ENCODE data around the gene RPGRIP1L. TPM values are rescaled to one million over a fixed set of nuclear protein-coding genes. Genes with fewer than 3 reads are reported as not detected.

RPGRIP1L gene
- total RNA-seq, 3 donors from 2014 or later (not counting 1 experiment from before 2014, with no cell fraction given): 2.3 to 3.0 (median 2.6) TPM

- H3K9me3 ChIP-seq (ENCODE audit: control insufficient read depth, insufficient read depth, low read length): no peaks in the 10 kb centered on the region
- H3K4me1 Mint-ChIP-seq: no peaks in the 10 kb centered on the region
- H3K27ac ChIP-seq (ENCODE audit: low read length): no peak overlapping the region
- H3K9me3 Mint-ChIP-seq: no peaks in the 10 kb centered on the region
- no peaks in the 10 kb centered on the region for H3K27me3 Mint-ChIP-seq (ENCODE audit: low read depth in 2 of 2)
- H3K4me3 ChIP-seq (ENCODE audit: low read length): no peak overlapping the region
- H3K36me3 Mint-ChIP-seq: no peaks in the 10 kb centered on the region
- H3K36me3 ChIP-seq (ENCODE audit: control insufficient read depth, insufficient read depth, low read length): no peaks in the 10 kb centered on the region
- 100% methylated on average over 1 of the region's 1 CpG for WGBS (ENCODE audit: insufficient coverage)
- H3K27ac Mint-ChIP-seq: no peak overlapping the region
- DNase-seq (no peak), ATAC-seq (no peak)
- no peaks in the 10 kb centered on the region for H3K27me3 ChIP-seq (ENCODE audit: control insufficient read depth, insufficient read depth, low read length)
- TF ChIP-seq CTCF (IDR thresholded peaks at IDR 0.05): no peak
- H3K4me1 ChIP-seq (ENCODE audit: control insufficient read depth, insufficient read depth, low read length): no peaks in the 10 kb centered on the region
- intact Hi-C loops (cut with micrococcal nuclease): no loop called here
- H3K4me3 Mint-ChIP-seq: no peak overlapping the region
Measured at GRCh38 chr16:53695070-53695469, 8.6 kb downstream of the RPGRIP1L start.

DNA sequence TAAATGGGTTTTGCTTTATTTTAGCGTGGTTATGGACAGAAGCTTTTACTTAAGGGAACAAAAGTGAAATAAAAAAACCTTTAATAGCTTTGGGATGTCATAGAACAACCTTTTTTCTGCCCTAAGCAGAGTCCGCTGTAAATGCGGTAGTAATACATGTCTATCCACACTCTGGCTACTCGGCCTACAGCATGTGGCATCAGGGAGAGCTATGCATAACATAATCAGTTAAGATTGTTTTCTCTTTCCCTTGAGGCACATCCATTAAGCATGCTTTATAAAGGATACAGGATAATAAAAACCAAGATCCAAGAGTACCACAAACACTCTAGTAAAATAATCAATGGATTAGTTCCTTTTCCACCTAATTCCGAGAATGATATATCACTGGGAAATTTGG is 10.3 kb downstream of the RPGRIP1L start:
- WGBS (ENCODE audit: insufficient coverage): 92% methylated on average over 5 of the region's 5 CpGs
- no peak for DNase-seq
- Histone ChIP-seq H3K27ac (ENCODE audit: low read length) (no peak overlapping the region), H3K4me3 (ENCODE audit: low read length) (no peak overlapping the region), H3K27me3 (ENCODE audit: control insufficient read depth, insufficient read depth, low read length) (no peaks in the 10 kb centered on the region), H3K4me1 (ENCODE audit: control insufficient read depth, insufficient read depth, low read length) (no peaks in the 10 kb centered on the region), H3K36me3 (ENCODE audit: control insufficient read depth, insufficient read depth, low read length) (no peaks in the 10 kb centered on the region), H3K9me3 (ENCODE audit: control insufficient read depth, insufficient read depth, low read length) (no peaks in the 10 kb centered on the region)
- H3K4me1 Mint-ChIP-seq: no peaks in the 10 kb centered on the region
- no peak for TF ChIP-seq CTCF (IDR thresholded peaks at IDR 0.05)
- ATAC-seq: no peak
- H3K27ac Mint-ChIP-seq: no peak overlapping the region
- no peak overlapping the region for H3K4me3 Mint-ChIP-seq
- H3K27me3 Mint-ChIP-seq (ENCODE audit: low read depth in 2 of 2): no peaks in the 10 kb centered on the region
- no peaks in the 10 kb centered on the region for H3K9me3 Mint-ChIP-seq
- intact Hi-C loops (cut with micrococcal nuclease): no loop called here
- no peaks in the 10 kb centered on the region for H3K36me3 Mint-ChIP-seq

DNA sequence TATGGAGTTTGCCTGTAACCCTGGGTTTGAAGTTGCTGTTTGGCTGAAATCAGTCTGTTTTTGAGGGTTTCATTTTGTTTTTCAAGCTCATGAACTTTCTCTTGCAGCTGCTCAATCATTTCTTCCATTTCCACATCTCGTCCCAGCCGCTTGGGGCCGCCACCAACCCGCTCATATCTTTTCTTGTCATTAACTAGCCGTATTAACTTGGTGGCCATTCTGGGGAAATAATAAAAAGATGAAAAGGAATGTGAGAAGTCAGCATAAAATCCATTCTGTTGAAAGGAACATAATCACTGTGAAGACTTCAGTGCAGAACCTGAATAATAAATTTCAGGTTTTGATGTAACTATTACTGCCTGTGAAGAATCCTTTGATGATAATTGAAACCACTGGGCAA is 11.5 kb downstream of the RPGRIP1L start:
- TF ChIP-seq CTCF (IDR thresholded peaks at IDR 0.05): no peak
- Mint-ChIP-seq H3K9me3 (no peaks in the 10 kb centered on the region), H3K36me3 (no peaks in the 10 kb centered on the region), H3K27ac (no peak overlapping the region), H3K27me3 (ENCODE audit: low read depth in 2 of 2) (no peaks in the 10 kb centered on the region), H3K4me1 (no peaks in the 10 kb centered on the region), H3K4me3 (no peak overlapping the region)
- H3K9me3 ChIP-seq (ENCODE audit: control insufficient read depth, insufficient read depth, low read length): no peaks in the 10 kb centered on the region
- intact Hi-C loops (cut with micrococcal nuclease): no loop called here
- DNase-seq (no peak), ATAC-seq (no peak)
- WGBS (ENCODE audit: insufficient coverage): 98% methylated on average over 5 of the region's 5 CpGs
- no peaks in the 10 kb centered on the region for H3K27me3 ChIP-seq (ENCODE audit: control insufficient read depth, insufficient read depth, low read length)
- H3K36me3 ChIP-seq (ENCODE audit: control insufficient read depth, insufficient read depth, low read length): no peaks in the 10 kb centered on the region
- no peaks in the 10 kb centered on the region for H3K4me1 ChIP-seq (ENCODE audit: control insufficient read depth, insufficient read depth, low read length)
- H3K4me3 ChIP-seq (ENCODE audit: low read length): no peak overlapping the region
- no peak overlapping the region for H3K27ac ChIP-seq (ENCODE audit: low read length)

- H3K36me3 Mint-ChIP-seq: no peaks in the 10 kb centered on the region
- no peak for TF ChIP-seq CTCF (IDR thresholded peaks at IDR 0.05)
- Histone ChIP-seq H3K4me3 (ENCODE audit: low read length) (no peak overlapping the region), H3K9me3 (ENCODE audit: control insufficient read depth, insufficient read depth, low read length) (no peaks in the 10 kb centered on the region), H3K36me3 (ENCODE audit: control insufficient read depth, insufficient read depth, low read length) (no peaks in the 10 kb centered on the region), H3K4me1 (ENCODE audit: control insufficient read depth, insufficient read depth, low read length) (no peaks in the 10 kb centered on the region), H3K27me3 (ENCODE audit: control insufficient read depth, insufficient read depth, low read length) (no peaks in the 10 kb centered on the region), H3K27ac (ENCODE audit: low read length) (no peak overlapping the region)
- H3K27me3 Mint-ChIP-seq (ENCODE audit: low read depth in 2 of 2): no peaks in the 10 kb centered on the region
- intact Hi-C loops (cut with micrococcal nuclease): no loop called here
- WGBS (ENCODE audit: insufficient coverage): no CpG with 5 or more reads among the region's 2 CpGs
- no peak for DNase-seq
- ATAC-seq: no peak
- H3K27ac Mint-ChIP-seq: no peak overlapping the region
- no peaks in the 10 kb centered on the region for H3K9me3 Mint-ChIP-seq
- H3K4me3 Mint-ChIP-seq: no peak overlapping the region
- H3K4me1 Mint-ChIP-seq: no peaks in the 10 kb centered on the region
Measured at GRCh38 chr16:53690771-53691170, 12.9 kb downstream of the RPGRIP1L start.

Data from natural killer cell (primary cell).